ENCODE data around the gene AGK.
"Not testable (repeated sequence)": the region's sequence is repeated elsewhere in the genome, so short reads cannot be mapped to it uniquely, and the experiment has no call there.

Gene AGK

DNA sequence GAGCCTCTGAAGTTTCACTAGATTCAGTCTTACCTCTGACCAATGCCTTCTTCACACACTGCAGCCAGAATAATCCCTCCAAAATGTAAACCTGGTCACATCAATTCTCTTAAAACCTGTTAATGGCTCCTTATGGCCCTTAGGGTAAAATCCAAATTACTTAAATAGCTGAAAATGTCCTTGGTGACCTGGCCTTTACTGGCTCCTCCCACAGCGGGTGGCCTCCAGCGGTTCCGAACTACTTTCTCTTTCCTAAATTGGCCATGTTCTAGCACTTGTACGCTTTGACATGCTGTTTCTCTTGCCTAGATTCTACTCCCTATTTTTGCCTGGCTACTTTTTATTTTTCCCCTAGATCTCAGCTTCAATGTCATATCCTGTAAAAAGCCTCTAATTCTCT lies 36.1 kb downstream of the AGK start:
- DNase-seq (ENCODE audit: low read depth) = no peak

GRCh38 chr7:141588912-141589311 lies 37.7 kb downstream of the AGK start:
- DNase-seq (ENCODE audit: low read depth) = no peak

- DNase-seq (ENCODE audit: low read depth) = no peak
These were observed 38.9 kb downstream of the AGK start for GRCh38 chr7:141590071-141590470.

- DNase-seq (ENCODE audit: low read depth) = no peak
These were observed 39.5 kb downstream of the AGK start for GRCh38 chr7:141590666-141591065.

GRCh38 chr7:141593134-141593533 lies 41.9 kb downstream of the AGK start:
- no peak for DNase-seq (ENCODE audit: low read depth)

DNA sequence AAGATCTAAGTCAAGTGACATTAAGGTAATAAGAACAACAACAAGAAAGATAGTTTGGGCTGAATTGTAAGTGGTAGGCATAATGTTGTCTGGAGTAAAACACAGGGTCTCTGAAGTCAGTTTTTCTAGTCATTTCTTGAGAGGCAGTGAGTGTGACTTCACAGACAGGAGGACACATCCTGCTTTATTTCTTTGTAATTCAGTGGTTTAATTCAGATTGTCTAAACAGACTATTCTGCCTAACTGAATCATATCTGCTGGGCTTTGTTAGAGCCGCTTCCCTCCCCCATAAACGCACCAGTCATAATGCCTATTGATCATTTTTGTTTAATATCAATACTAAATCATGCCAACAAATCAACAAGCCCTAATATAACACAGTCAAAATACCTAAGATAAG lies 46.8 kb downstream of the AGK start:
- no peak for DNase-seq (ENCODE audit: low read depth)

- DNase-seq (ENCODE audit: low read depth) = no peak
These were observed 47.2 kb downstream of the AGK start for GRCh38 chr7:141598408-141598807.

DNA sequence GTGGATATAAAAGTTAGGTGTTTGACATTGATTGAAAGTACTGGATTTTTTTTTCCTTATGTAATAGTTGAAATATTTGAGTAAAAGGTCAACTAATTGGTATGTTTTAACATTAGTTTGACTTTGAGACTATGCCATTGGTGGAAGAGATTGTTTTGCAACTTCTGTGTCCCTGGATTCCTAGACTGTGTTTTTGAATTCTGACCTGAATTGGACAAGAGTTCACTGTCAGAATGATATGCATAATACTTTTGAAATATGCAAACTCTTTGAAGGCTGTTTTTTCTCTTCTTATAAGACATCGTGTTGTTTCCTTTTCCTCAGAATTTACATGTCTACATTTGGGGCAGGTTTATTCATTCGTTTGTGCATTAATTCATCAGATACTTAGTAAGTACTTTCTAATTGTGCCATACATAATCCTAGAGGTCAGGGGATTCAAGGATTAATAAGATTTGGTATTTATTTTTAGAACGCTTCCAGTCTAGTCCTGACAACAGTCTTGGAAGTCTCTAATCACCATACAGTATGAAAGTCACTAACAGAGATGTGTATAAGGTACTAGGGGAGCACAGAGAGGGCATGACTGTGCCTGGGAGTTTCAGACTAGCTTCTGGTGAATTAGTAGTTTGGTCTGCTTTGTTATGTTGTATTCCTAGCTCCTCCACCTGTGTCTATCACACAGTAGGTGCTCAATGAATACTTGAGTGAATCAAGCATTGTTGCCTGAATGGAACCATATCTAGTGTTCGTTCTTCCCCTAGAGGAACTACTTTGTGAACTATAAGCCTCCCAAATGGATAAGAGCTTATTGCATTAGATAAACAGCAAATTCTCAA lies 49.2 kb downstream of the AGK start:
- no peak for DNase-seq (ENCODE audit: low read depth)

GRCh38 chr7:141609576-141609975 lies 58.4 kb downstream of the AGK start:
- no peak for DNase-seq (ENCODE audit: low read depth)

GRCh38 chr7:141610671-141611070 lies 59.5 kb downstream of the AGK start:
- DNase-seq (ENCODE audit: low read depth) = no peak

- no peak for DNase-seq (ENCODE audit: low read depth)
These were observed 61.7 kb downstream of the AGK start for GRCh38 chr7:141612861-141613260.

DNA sequence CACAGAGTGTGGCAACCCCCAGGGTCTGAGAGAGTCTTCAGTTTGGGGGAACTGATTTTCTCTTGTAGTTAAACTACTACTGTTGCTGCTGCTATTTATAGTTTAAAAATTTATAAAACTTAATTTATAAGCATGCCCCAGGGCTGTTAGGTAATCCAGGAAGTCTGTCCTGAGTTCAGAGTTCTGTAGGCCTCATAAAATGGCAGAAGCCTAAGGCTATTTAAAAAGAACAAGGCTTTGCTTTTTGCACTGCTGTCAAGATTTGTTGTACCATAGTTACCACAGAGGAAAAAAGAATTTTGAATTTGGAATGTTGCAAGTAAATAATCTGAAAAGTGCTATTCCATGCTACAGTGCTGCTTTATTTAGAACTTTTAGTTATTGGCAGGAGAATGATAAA lies 66.1 kb downstream of the AGK start:
- DNase-seq (ENCODE audit: low read depth) = no peak

GRCh38 chr7:141619745-141620144 lies 68.5 kb downstream of the AGK start:
- no peak for DNase-seq (ENCODE audit: low read depth)

DNA sequence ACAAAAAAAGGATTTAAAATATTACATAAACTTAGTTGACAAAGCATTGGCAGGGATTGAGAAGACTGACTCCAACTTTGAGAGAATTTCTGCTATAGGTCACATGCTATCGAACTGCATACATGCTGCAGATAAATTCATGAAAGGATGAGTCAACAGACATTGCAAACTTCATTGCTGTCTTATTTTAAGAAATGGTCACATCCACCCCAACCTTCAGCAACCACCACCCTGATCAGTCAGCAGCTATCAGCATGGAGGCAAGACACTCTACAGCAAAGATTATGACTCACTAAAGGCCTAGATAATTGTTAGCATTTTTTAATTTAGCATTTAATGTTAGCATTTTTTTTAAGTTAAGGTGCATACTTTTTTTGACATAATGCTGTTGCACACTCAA lies 73.6 kb downstream of the AGK start:
- no peak for DNase-seq (ENCODE audit: low read depth)

DNA sequence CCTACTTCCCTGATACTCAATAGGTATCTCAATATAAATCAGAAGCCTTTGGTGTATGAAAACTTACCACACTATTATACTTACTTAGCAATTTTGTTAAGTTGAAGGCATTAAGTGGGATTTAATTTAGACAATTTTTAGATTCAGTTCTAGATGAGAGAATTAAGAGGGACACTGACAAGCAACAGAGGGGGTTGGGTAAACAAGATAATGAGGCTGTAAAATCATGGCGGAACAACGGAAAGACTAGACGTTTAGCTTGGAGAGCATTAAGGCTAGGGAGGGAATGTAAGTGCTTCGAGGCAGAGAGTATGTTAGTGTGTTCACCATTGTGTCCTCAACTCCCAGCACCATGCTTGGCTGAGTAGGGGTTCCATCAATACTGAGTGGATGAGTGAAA lies 79.4 kb downstream of the AGK start:
- no peak for DNase-seq (ENCODE audit: low read depth)

- DNase-seq (ENCODE audit: low read depth) = no peak
These were observed 80.3 kb downstream of the AGK start for GRCh38 chr7:141631525-141631924.

DNA sequence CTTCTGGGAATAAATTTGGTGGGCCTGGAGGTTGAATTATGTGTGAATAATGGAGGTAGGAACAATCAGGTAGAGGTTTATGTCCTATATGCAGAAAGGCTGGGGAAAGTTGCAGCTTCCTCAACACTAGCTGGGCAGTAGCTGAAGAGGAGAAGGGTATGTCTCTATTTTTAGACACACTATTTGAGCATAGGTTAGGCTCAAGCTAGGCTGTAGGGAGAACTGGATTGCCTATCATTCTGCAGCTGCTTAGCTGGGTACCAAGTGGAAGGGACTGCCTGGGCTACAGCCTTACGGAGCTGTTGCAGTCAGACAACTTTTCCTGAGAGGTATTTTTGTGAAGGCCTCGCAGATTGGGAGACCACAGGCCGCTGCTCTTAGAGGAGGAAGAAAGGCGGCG lies 82.9 kb downstream of the AGK start:
- no peak for DNase-seq (ENCODE audit: low read depth)

DNA sequence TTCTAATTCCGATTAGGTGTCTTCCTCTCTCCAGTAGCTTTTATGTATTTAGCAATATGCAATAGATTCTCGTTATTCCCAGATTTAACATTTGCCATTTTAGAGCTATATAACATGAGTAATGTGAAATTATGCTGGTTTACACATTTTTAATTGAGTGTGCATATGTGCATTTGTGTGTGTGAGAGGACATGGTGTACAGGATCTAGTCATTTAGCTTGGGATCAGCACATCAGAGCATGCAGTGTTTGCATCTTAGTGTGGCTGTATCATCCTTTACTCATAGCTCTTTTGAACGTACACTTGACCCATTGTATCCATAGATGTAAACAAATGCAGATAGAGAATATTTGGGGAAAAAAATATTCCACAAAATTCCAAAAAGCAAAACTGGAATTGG lies 84.8 kb downstream of the AGK start:
- DNase-seq (ENCODE audit: low read depth) = no peak

GRCh38 chr7:141640239-141640840 lies 89.1 kb downstream of the AGK start:
- DNase-seq (ENCODE audit: low read depth) = no peak

GRCh38 chr7:141641876-141642275 lies 90.7 kb downstream of the AGK start:
- no peak for DNase-seq (ENCODE audit: low read depth)

- no peak for DNase-seq (ENCODE audit: low read depth)
These were observed 94.0 kb downstream of the AGK start for GRCh38 chr7:141645188-141645587.

GRCh38 chr7:141646826-141647480 lies 95.7 kb downstream of the AGK start:
- no peak for DNase-seq (ENCODE audit: low read depth)

GRCh38 chr7:141647701-141648100 lies 96.5 kb downstream of the AGK start:
- DNase-seq (ENCODE audit: low read depth) = not testable (repeated sequence)
